ENCODE results near the gene OR4C45.

DNA sequence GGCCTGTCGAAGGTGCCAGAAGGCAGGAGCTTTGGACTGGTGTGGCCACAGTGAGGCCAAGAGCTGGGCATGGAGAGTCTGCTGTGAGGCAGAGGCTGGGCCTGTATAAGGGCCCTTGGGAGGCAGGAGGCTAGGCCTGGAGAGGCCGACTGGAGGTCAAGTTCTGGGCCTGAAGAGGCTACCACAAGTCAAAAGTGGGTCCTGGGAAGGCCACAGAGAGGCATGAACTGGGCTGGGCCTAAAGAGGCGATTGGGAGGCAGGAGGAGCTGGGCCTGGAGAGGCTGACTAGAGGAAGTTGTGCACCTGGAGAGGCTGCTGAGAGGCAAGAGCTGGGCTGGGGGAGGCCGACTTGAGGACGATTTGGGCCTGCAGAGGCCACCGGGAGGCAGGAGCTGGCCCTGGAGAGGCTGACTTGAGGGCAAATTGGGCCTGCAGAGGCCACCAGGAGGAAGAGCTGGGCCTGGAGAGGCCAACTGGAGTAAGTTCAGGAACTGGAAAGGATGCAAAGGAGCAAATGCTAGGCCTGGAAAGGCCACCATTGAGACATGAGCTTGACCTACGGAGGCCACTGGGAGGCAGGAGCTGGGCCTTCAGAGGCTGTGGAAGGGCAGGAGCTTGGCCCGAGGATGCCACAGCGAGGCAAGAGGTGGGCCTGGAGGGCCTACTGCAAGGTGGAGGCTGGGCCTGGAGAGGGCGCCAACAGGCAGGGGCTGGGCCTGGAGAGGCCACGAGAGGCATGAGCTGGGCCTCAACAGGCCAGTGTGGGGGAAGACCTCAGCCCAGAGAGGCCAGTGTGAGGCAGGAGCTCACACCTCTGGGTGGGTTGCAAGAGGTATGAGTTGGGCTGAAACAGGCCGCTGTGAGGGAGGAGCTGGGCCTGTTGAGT is 39.8 kb downstream of the OR4C45 start:
- TF ChIP-seq ZNF549 (tag by site-specific recombination; IDR thresholded peaks at IDR 0.05) = no peak
- TF ChIP-seq, protein P1, sequence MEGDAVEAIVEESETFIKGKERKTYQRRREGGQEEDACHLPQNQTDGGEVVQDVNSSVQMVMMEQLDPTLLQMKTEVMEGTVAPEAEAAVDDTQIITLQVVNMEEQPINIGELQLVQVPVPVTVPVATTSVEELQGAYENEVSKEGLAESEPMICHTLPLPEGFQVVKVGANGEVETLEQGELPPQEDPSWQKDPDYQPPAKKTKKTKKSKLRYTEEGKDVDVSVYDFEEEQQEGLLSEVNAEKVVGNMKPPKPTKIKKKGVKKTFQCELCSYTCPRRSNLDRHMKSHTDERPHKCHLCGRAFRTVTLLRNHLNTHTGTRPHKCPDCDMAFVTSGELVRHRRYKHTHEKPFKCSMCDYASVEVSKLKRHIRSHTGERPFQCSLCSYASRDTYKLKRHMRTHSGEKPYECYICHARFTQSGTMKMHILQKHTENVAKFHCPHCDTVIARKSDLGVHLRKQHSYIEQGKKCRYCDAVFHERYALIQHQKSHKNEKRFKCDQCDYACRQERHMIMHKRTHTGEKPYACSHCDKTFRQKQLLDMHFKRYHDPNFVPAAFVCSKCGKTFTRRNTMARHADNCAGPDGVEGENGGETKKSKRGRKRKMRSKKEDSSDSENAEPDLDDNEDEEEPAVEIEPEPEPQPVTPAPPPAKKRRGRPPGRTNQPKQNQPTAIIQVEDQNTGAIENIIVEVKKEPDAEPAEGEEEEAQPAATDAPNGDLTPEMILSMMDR (tag by site-specific recombination; IDR thresholded peaks at IDR 0.05) = no peak
- no peak for TF ChIP-seq ZNF23 (tag by site-specific recombination; IDR thresholded peaks at IDR 0.05; ENCODE audit: borderline replicate concordance)
- no peak for TF ChIP-seq GLIS1 (tag by site-specific recombination; IDR thresholded peaks at IDR 0.05)
- TF ChIP-seq, protein P2, sequence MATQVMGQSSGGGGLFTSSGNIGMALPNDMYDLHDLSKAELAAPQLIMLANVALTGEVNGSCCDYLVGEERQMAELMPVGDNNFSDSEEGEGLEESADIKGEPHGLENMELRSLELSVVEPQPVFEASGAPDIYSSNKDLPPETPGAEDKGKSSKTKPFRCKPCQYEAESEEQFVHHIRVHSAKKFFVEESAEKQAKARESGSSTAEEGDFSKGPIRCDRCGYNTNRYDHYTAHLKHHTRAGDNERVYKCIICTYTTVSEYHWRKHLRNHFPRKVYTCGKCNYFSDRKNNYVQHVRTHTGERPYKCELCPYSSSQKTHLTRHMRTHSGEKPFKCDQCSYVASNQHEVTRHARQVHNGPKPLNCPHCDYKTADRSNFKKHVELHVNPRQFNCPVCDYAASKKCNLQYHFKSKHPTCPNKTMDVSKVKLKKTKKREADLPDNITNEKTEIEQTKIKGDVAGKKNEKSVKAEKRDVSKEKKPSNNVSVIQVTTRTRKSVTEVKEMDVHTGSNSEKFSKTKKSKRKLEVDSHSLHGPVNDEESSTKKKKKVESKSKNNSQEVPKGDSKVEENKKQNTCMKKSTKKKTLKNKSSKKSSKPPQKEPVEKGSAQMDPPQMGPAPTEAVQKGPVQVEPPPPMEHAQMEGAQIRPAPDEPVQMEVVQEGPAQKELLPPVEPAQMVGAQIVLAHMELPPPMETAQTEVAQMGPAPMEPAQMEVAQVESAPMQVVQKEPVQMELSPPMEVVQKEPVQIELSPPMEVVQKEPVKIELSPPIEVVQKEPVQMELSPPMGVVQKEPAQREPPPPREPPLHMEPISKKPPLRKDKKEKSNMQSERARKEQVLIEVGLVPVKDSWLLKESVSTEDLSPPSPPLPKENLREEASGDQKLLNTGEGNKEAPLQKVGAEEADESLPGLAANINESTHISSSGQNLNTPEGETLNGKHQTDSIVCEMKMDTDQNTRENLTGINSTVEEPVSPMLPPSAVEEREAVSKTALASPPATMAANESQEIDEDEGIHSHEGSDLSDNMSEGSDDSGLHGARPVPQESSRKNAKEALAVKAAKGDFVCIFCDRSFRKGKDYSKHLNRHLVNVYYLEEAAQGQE (tag by site-specific recombination; IDR thresholded peaks at IDR 0.05) = no peak
- TF ChIP-seq ZFP41 (tag by site-specific recombination; IDR thresholded peaks at IDR 0.05; ENCODE audit: borderline replicate concordance) = no peak
